PFSK-1 (cell line): Measurements from ENCODE around the gene STAT1.

Experiments used
- FOXP2 ChIP-seq: optimal IDR thresholded peaks from 2 replicates; pipeline ENCODE3; 2011; ENCODE audit warnings: borderline replicate concordance, control low read depth, inconsistent platforms; ENCODE audit not compliant: insufficient read depth; ENCODE audit errors: extremely low read length, extremely low read depth
- POLR2AphosphoS5 ChIP-seq: IDR thresholded peaks from 2 replicates; pipeline ENCODE4 v1.6.1; 2012; ENCODE audit warnings: low read depth, mild to moderate bottlenecking, control low read depth, low read length, moderate library complexity
- SIN3A ChIP-seq: IDR thresholded peaks from 2 replicates; pipeline ENCODE4 v1.6.1; 2012; ENCODE audit warnings: mild to moderate bottlenecking, low read length, moderate library complexity, borderline replicate concordance; ENCODE audit not compliant: insufficient read depth
- TAF1 ChIP-seq: IDR thresholded peaks from 2 replicates; pipeline ENCODE4 v1.6.1; 2012; ENCODE audit warnings: low read length, control low read depth, borderline replicate concordance; ENCODE audit not compliant: insufficient read depth
- TF ChIP-seq, protein P1 (sequence below), 2 experiments: IDR thresholded peaks; 2 replicates each; pipeline versions ENCODE4 v1.6.1 to v1.8.0; 2011 to 2012; ENCODE audit warnings: low read depth in 2 of 2, low read length in 2 of 2, control low read depth in 1 of 2, inconsistent platforms in 1 of 2, mild to moderate bottlenecking in 1 of 2, moderate library complexity in 1 of 2; ENCODE audit not compliant: insufficient read depth in 1 of 2

STAT1 gene

GRCh38 chr2:191001032-191001431 is 12.9 kb downstream of the STAT1 start:
- TF ChIP-seq FOXP2 (no peak), TAF1 (no peak), SIN3A (no peak)
- TF ChIP-seq, protein P1, sequence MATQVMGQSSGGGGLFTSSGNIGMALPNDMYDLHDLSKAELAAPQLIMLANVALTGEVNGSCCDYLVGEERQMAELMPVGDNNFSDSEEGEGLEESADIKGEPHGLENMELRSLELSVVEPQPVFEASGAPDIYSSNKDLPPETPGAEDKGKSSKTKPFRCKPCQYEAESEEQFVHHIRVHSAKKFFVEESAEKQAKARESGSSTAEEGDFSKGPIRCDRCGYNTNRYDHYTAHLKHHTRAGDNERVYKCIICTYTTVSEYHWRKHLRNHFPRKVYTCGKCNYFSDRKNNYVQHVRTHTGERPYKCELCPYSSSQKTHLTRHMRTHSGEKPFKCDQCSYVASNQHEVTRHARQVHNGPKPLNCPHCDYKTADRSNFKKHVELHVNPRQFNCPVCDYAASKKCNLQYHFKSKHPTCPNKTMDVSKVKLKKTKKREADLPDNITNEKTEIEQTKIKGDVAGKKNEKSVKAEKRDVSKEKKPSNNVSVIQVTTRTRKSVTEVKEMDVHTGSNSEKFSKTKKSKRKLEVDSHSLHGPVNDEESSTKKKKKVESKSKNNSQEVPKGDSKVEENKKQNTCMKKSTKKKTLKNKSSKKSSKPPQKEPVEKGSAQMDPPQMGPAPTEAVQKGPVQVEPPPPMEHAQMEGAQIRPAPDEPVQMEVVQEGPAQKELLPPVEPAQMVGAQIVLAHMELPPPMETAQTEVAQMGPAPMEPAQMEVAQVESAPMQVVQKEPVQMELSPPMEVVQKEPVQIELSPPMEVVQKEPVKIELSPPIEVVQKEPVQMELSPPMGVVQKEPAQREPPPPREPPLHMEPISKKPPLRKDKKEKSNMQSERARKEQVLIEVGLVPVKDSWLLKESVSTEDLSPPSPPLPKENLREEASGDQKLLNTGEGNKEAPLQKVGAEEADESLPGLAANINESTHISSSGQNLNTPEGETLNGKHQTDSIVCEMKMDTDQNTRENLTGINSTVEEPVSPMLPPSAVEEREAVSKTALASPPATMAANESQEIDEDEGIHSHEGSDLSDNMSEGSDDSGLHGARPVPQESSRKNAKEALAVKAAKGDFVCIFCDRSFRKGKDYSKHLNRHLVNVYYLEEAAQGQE (IDR thresholded peaks at IDR 0.05; ENCODE audit: insufficient read depth in 1 of 2, low read depth in 2 of 2, low read length in 2 of 2): no peak

DNA sequence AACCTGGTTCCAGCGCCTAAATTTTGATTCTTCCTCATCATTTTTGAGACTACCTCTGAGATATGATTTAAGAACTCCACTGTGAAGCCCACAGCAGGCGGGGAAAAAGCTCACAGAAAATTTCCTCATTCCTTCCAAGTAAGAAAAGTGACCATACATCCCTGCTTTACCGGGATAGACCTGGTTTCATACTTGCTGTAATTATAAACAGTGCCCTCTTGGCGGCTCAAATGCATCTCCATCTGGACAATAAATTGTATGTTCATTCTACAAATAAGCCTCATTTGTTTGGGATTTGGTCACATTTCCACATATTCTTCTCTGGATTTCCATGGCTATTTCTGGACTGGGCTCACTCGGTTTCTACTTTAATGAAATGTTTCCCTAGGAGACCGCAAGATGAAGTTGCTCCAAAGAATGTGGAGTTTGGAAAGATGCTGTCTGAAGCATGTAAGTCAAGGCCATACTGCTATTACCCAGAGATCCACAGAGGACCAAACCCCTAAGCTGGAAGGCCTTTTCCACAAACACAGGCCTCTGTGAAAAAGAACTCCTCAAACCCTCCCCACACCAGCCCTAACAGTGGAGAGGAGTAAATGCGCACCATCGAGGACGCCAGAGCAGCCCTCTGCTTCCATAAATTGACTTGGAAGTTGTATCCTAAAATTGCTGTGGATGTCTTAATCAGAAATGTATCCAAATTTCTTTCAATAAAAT is 13.9 kb downstream of the STAT1 start:
- no peak for TF ChIP-seq POLR2AphosphoS5
- TF ChIP-seq, protein P1 (IDR thresholded peaks at IDR 0.05; ENCODE audit: insufficient read depth in 1 of 2, low read depth in 2 of 2, low read length in 2 of 2): no peak
- no peak for TF ChIP-seq SIN3A
- no peak for TF ChIP-seq FOXP2
- no peak for TF ChIP-seq TAF1

GRCh38 chr2:190999058-190999457 is 14.9 kb downstream of the STAT1 start:
- TF ChIP-seq TAF1 (no peak), POLR2AphosphoS5 (no peak), FOXP2 (no peak), SIN3A (no peak)
- TF ChIP-seq, protein P1 (IDR thresholded peaks at IDR 0.05; ENCODE audit: insufficient read depth in 1 of 2, low read depth in 2 of 2, low read length in 2 of 2): no peak

DNA sequence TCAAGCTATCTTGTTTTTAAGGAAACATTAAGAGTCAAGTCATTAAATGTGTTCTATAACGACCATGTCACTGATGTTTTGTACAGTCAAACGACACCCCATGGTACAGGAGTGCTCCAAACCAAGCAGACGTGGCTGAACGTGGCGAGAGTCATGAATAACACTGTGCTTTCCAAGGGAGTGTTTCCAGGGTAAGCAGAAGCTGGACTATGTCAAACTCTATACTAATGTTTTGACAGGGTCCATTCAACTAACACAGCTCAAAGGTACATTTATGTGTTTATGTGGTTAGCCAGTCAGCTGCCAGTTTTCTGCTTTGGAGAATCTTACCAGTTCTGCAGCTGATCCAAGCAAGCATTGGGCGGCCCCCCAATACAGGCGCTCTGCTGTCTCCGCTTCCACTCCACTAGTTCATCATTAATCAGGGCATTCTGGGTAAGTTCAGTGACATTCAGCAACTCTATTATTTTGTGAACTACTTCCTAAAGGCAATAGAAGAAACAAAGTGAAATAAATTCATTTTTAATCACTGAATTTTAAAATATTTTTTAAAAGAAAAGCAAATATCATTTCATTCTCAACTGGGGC is 16.4 kb downstream of the STAT1 start:
- TF ChIP-seq POLR2AphosphoS5: no peak
- TF ChIP-seq TAF1: no peak
- TF ChIP-seq FOXP2: no peak
- TF ChIP-seq, protein P1 (IDR thresholded peaks at IDR 0.05; ENCODE audit: insufficient read depth in 1 of 2, low read depth in 2 of 2, low read length in 2 of 2): no peak
- no peak for TF ChIP-seq SIN3A
